K562 (cell line): ENCODE measurements around the gene PARP15. TPM values are rescaled to one million over a fixed set of nuclear protein-coding genes. Genes with fewer than 3 reads are reported as not detected.

Source experiments
- ATAC-seq: fragments of 200-7000 bp; cut with Tn5 transposase; 3 replicates; pipeline ENCODE4 v1.9.1; 2020; ENCODE audit warnings: moderate library complexity
- BruUV-seq: library from RNA; stranded (reverse); fragments of 400-500 nt; replicated peaks from 2 replicates; lab custom pipeline; 2021; lab: Mats Ljungman, UMichigan
- CTCF ChIA-PET: fragments of 300-600 bp; formaldehyde crosslinking; extraction: SDS; loops from one replicate; lab custom pipeline; 2021; ENCODE audit warnings: low intra/inter-chr PET ratio; lab: Yijun Ruan, JAX
- POLR2A ChIA-PET: fragments of 300-600, 350-650 bp; sonication (Branson Sonifier 250); formaldehyde crosslinking; extraction: SDS; loops from one replicate; lab custom pipeline; 2021; ENCODE audit warnings: antibody characterized with exemption, inconsistent platforms; lab: Yijun Ruan, JAX
- DNase-seq, 4 experiments: peaks; one replicate each; pipeline versions ENCODE4 v3.0.0 to v3.0.0-alpha.2; 2011 to 2018; ENCODE audit warnings: low spot score in 3 of 4, mixed read lengths in 3 of 4; ENCODE audit errors: extremely low read depth in 1 of 4
- FAIRE-seq: peaks from 2 replicates; lab custom pipeline; 2011; peaks lifted over from hg19 to GRCh38; lab: Jason Lieb, UNC
- H2AFZ ChIP-seq: 2 replicates; pipeline ENCODE4 v1.6.0; 2011; ENCODE audit warnings: low read depth, low read length, control low read depth, inconsistent platforms
- H3K27ac ChIP-seq: fragments of 200-600 bp; 3 replicates; pipeline ENCODE4 v1.8.0; 2011; ENCODE audit warnings: low read depth, mild to moderate bottlenecking, control low read depth, inconsistent platforms, low read length, moderate library complexity, mixed read lengths; ENCODE audit errors: extremely low read depth
- H3K27me3 ChIP-seq, 2 experiments: fragments of 300-600 bp in 1 of 2; 2 replicates in 1 of 2; 3 replicates in 1 of 2; pipeline versions ENCODE4 v1.6.0 to v1.8.0; 2011; ENCODE audit warnings: inconsistent platforms in 2 of 2, low read length in 2 of 2, mild to moderate bottlenecking in 1 of 2, mixed read lengths in 1 of 2, moderate library complexity in 1 of 2; ENCODE audit not compliant: control insufficient read depth in 2 of 2, insufficient read depth in 2 of 2
- H3K36me3 ChIP-seq: fragments of 300-600 bp; 3 replicates; pipeline ENCODE4 v1.8.0; 2011; ENCODE audit warnings: mild to moderate bottlenecking, low read length, inconsistent platforms; ENCODE audit not compliant: control insufficient read depth, insufficient read depth
- H3K4me1 ChIP-seq, 2 experiments: fragments of 200-600 bp in 1 of 2; replicated peaks in 1 of 2; 2 replicates in 1 of 2; 3 replicates in 1 of 2; pipeline versions ENCODE4 v1.5.1 to v1.8.0; 2011; ENCODE audit warnings: inconsistent platforms in 2 of 2, low read length in 2 of 2, mild to moderate bottlenecking in 1 of 2, mixed read lengths in 1 of 2, moderate library complexity in 1 of 2; ENCODE audit not compliant: control insufficient read depth in 2 of 2, insufficient read depth in 2 of 2
- H3K4me2 ChIP-seq: 2 replicates; pipeline ENCODE4 v1.6.1; 2011; ENCODE audit warnings: low read length, control low read depth, inconsistent platforms, mixed read lengths; ENCODE audit not compliant: insufficient read depth
- H3K4me3 ChIP-seq: fragments of 200-600 bp; sonication (generic), shearing (Covaris generic); 2 replicates; pipeline ENCODE4 v1.5.1; 2016; ENCODE audit warnings: control low read depth, inconsistent platforms
- H3K79me2 ChIP-seq: fragments of 200-600 bp; 3 replicates; pipeline ENCODE4 v1.8.0; 2011; ENCODE audit warnings: low read length, inconsistent platforms; ENCODE audit not compliant: control insufficient read depth, insufficient read depth
- H3K9ac ChIP-seq, 2 experiments: 2 replicates each; pipeline versions ENCODE4 v1.6.0 to v1.6.1; 2011; ENCODE audit warnings: low read depth in 2 of 2, low read length in 2 of 2, control low read depth in 1 of 2, inconsistent platforms in 1 of 2, mild to moderate bottlenecking in 1 of 2, mixed read lengths in 1 of 2; ENCODE audit not compliant: insufficient read depth in 1 of 2
- H3K9me1 ChIP-seq: one replicate; pipeline ENCODE4 v1.6.0; 2011; ENCODE audit warnings: inconsistent platforms, mild to moderate bottlenecking, low read length, moderate library complexity; ENCODE audit not compliant: control insufficient read depth, insufficient read depth
- H3K9me3 ChIP-seq: replicated peaks from 2 replicates; pipeline ENCODE4 v1.5.1; 2011; ENCODE audit warnings: low read depth, low read length, inconsistent platforms; ENCODE audit not compliant: control insufficient read depth, insufficient read depth
- H4K20me1 ChIP-seq: replicated peaks from 2 replicates; pipeline ENCODE4 v1.6.1; 2011; ENCODE audit warnings: low read length, inconsistent platforms, mixed read lengths; ENCODE audit not compliant: control insufficient read depth, insufficient read depth
- E4F1 ChIP-seq: fragments of 250-450 bp; sonication (Bioruptor Pico); IDR thresholded peaks from 2 replicates; pipeline ENCODE4 v1.5.0; 2021; ENCODE audit warnings: mild to moderate bottlenecking, borderline replicate concordance
- FOXA3 ChIP-seq, 2 experiments: fragments of 450-650 bp in 1 of 2; sonication (generic) in 1 of 2; formaldehyde crosslinking; IDR thresholded peaks in 1 of 2; conservative IDR thresholded peaks in 1 of 2; 2 replicates each; pipeline versions ENCODE4 v1.4.0 to v1.8.0; 2020 to 2022; ENCODE audit warnings: mild to moderate bottlenecking in 2 of 2, missing genetic modification reagents in 1 of 2
- HNRNPK ChIP-seq: fragments of 200-400 bp; formaldehyde crosslinking; IDR thresholded peaks from one replicate; pipeline ENCODE4 v1.6.1; 2018; ENCODE audit warnings: mild to moderate bottlenecking, low read depth, low read length; ENCODE audit not compliant: poor library complexity, severe bottlenecking
- NCOA6 ChIP-seq: fragments of 450-650 bp; IDR thresholded peaks from 2 replicates; pipeline ENCODE4 v1.6.1; 2017; ENCODE audit warnings: mild to moderate bottlenecking
- TARDBP ChIP-seq: fragments of 450-650 bp; IDR thresholded peaks from 2 replicates; pipeline ENCODE4 v1.6.1; 2016
- ZNF431 ChIP-seq: sonication (generic); formaldehyde crosslinking; IDR thresholded peaks from 2 replicates; pipeline ENCODE4 v1.8.0; 2022; ENCODE audit warnings: mild to moderate bottlenecking, missing genetic modification reagents
- WGBS: fragments of 100-300 bp; shearing (Covaris generic); methylation state at CpG from one replicate; pipeline ENCODE4 v1.1.6; 2016; ENCODE audit warnings: low coverage, mixed read lengths; ENCODE audit not compliant: insufficient coverage; ENCODE audit errors: missing lambda C conversion rate; 5-methylcytosine and 5-hydroxymethylcytosine counted together
- in situ Hi-C: fragments of 300-500 bp; cut with MboI; formaldehyde crosslinking; loops from 4 replicates; pipeline ENCODE4 v1.15.0; 2018; ENCODE audit warnings: inconsistent platforms, mixed read lengths
- intact Hi-C: fragments of 100-400 bp; cut with micrococcal nuclease; formaldehyde crosslinking; loops from 2 replicates; pipeline ENCODE4 v1.14.2; 2022
- polyA plus RNA-seq, 8 experiments: library from polyadenylated mRNA; depleted of rRNA in 4 of 8; stranded (reverse) in 5 of 8; unstranded in 3 of 8; fragments of >200 nt; fragmentation: Nextera tagmentation in 2 of 8; fragmentation: Illumina TruSeq in 1 of 8; extraction: Ambion mirVana in 2 of 8; extraction: Trizol in 1 of 8; gene quantifications; 2 replicates each; pipeline versions ENCODE4 v1.2.1 to v1.2.3, GENCODE V29; 2011 to 2014; ENCODE audit warnings: inconsistent platforms in 1 of 8, missing spikeins in 1 of 8
- total RNA-seq, 7 experiments: library from RNA; depleted of rRNA in 6 of 7; stranded (reverse); fragments of >200 nt in 6 of 7; fragmentation: Illumina TruSeq in 2 of 7; extraction: Trizol in 2 of 7; gene quantifications; 2 replicates each; pipeline versions ENCODE4 v1.2.1 to v1.2.3, GENCODE V29; 2011 to 2021; ENCODE audit warnings: low replicate concordance in 1 of 7

PARP15 gene
- total and polyA plus RNA-seq, 9 of the 15 experiments (the other 6 are each of a cell fraction or from before 2014, with no cell fraction given): 0.05 to 0.40 (median 0.13) TPM

GRCh38 chr3:122621112-122621511 is 43.7 kb downstream of the PARP15 start:
- BruUV-seq: no TSS peak
- intact Hi-C loops: no loop called here
- WGBS: 4% methylated on average over 3 of the region's 3 CpGs
- H3K9me1 ChIP-seq: no peaks in the 10 kb centered on the region
- H2AFZ ChIP-seq: no peak overlapping the region
- TF ChIP-seq ZNF431 (CRISPR knock-in tag): no peak
- TF ChIP-seq NCOA6: no peak
- no peak for TF ChIP-seq HNRNPK
- TF ChIP-seq FOXA3 (CRISPR knock-in tag; conservative IDR thresholded peaks at IDR 0.05 in 1 of 2, IDR thresholded peaks at IDR 0.05 in 1 of 2): no peak
- TF ChIP-seq E4F1: no peak
- no peak for TF ChIP-seq TARDBP
- DNase-seq: no peak
- ChIA-PET CTCF (no interaction called here), POLR2A (interaction anchor here (0.6 kb wide), 1 partner anchor 1021 kb away, joined by 3 read pairs; no protein-coding TSS in a partner anchor)
- H3K79me2 ChIP-seq: no peaks in the 10 kb centered on the region
- no peaks in the 10 kb centered on the region for H3K4me1 ChIP-seq
- no peak overlapping the region for H3K27ac ChIP-seq
- FAIRE-seq: no peak
- no peaks in the 10 kb centered on the region for H4K20me1 ChIP-seq
- H3K4me3 ChIP-seq: no peak overlapping the region
- in situ Hi-C loops: no loop called here
- no peaks in the 10 kb centered on the region for H3K9me3 ChIP-seq
- H3K9ac ChIP-seq: no peak overlapping the region
- ATAC-seq: no peak
- peaks cover 13 to 24% of the 10 kb centered on the region in 2 experiments; a peak in 3 of 5 replicates for H3K27me3 ChIP-seq
- no peaks in the 10 kb centered on the region for H3K36me3 ChIP-seq
- no peak overlapping the region for H3K4me2 ChIP-seq
